Measurements from ENCODE around the gene LYRM9.

- TF ChIP-seq CTCF (IDR thresholded peaks at IDR 0.05; ENCODE audit: low read depth, low read length, poor library complexity, severe bottlenecking), result no peak
- no peak for TF ChIP-seq EZH2phosphoT487 (IDR thresholded peaks at IDR 0.05; ENCODE audit: borderline replicate concordance, low read length)
Measured at GRCh38 chr17:27939474-27940465, 46.6 kb upstream of the LYRM9 start.
